ENCODE data around the gene TEDC2. TPM values are rescaled to one million over a fixed set of nuclear protein-coding genes. Genes with fewer than 3 reads are reported as not detected.

TEDC2 gene
- total and polyA plus RNA-seq, 2 of the 8 experiments (the other 6 are each of a cell fraction or from before 2014, with no cell fraction given), result 54.6 to 55.6 TPM

GRCh38 chr16:2486645-2487516 is 27.0 kb downstream of the TEDC2 start (continued):
- TF ChIP-seq SAP30 (IDR thresholded peaks at IDR 0.05; ENCODE audit: insufficient read depth, insufficient replicate concordance, low read length), result no peak
